Colonic mucosa (tissue), 4 donors: ENCODE data around the gene DMD. TPM values are rescaled to one million over a fixed set of nuclear protein-coding genes. Genes with fewer than 3 reads are reported as not detected.

Source experiments
- DNase-seq: peaks from one replicate; pipeline ENCODE4 v3.0.0-alpha.2; 2020
- H3K27ac ChIP-seq: fragments of 200-600 bp; one replicate; pipeline ENCODE4 v1.8.0; 2021
- H3K27me3 ChIP-seq: fragments of 200-600 bp; one replicate; pipeline ENCODE4 v1.8.0; 2021
- H3K36me3 ChIP-seq: fragments of 200-600 bp; one replicate; pipeline ENCODE4 v1.8.0; 2021
- H3K4me1 ChIP-seq: fragments of 200-600 bp; one replicate; pipeline ENCODE4 v1.8.0; 2021; ENCODE audit warnings: mild to moderate bottlenecking
- H3K4me3 ChIP-seq: fragments of 200-600 bp; one replicate; pipeline ENCODE4 v1.8.0; 2021
- H3K9ac ChIP-seq, 2 donors: one replicate each; pipeline ENCODE4 v1.7.0; 2013; ENCODE audit warnings: control low read depth in 2 of 2, low read depth in 2 of 2, low read length in 2 of 2
- H3K9me3 ChIP-seq: fragments of 200-600 bp; one replicate; pipeline ENCODE4 v1.8.0; 2021
- CTCF ChIP-seq: fragments of 200-600 bp; IDR thresholded peaks from one replicate; pipeline ENCODE4 v1.8.0; 2022; ENCODE audit warnings: antibody characterized with exemption, mild to moderate bottlenecking
- intact Hi-C: fragments of 100-400 bp; cut with DNase I; formaldehyde crosslinking; loops from one replicate; pipeline ENCODE4 v1.14.1; 2022
- total RNA-seq, 2 donors: library from RNA; stranded (reverse); fragmentation: NEBNext Ultra II Directional in 1 of 2; extraction: Animal tissue kit (Norgen Biotek cat#: 25700) in 1 of 2; gene quantifications; one replicate each; pipeline ENCODE4 v1.2.1, GENCODE V29; 2021
- donor health status: healthy.
- donor health status: DM: no; HTN: no; CAD: no.
- donor health status: DM: no; HTN: no; CAD: no.

DMD gene
- total RNA-seq, 2 donors from 2014 or later: 7.3 to 24.5 TPM

DNA sequence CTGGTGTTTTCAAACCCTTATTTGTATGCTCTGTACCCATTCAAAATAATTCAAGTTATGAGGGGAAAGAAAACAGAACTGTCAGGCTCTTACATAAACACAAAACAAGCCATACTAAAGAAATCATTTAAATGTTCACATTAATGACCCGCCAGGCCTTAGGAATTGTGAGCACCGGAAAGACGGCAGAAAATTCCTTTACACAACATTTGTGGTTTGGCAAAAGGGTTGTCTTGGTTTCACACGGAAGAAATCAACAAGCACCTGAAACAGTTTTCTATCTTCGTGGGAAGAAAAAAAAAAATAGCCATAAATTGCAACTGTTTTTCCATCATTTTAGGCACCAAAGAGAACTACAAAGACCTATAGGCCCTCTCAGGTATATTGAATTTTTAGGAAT, 1951.0 kb downstream of the DMD start:
- Histone ChIP-seq H3K27me3 (no peaks in the 10 kb centered on the region), H3K9me3 (no peaks in the 10 kb centered on the region), H3K4me3 (no peak overlapping the region), H3K4me1 (no peaks in the 10 kb centered on the region), H3K36me3 (no peaks in the 10 kb centered on the region), H3K9ac (no peak overlapping the region), H3K27ac (no peak overlapping the region)
- intact Hi-C loops: no loop called here
- TF ChIP-seq CTCF: no peak
- DNase-seq: no peak

DNA sequence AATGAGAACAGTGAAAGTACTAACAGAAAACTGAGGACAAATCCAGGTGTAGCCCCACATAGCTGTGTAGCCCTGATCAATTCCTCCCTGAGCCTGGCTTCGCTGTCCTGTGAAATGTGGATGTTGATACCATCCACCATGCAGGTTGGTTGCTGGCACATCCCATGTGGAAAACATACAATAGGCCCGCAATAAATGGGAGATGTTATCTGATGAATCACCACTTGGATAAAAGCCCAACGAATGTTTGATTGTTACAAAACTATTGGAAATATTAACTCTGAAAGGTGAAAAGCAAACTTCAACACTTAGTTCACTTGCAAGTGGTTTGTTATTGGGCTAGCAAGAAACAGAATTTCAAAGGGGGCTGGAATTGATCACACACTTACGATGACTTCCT, 1953.2 kb downstream of the DMD start:
- intact Hi-C loops: no loop called here
- TF ChIP-seq CTCF: no peak

DNA sequence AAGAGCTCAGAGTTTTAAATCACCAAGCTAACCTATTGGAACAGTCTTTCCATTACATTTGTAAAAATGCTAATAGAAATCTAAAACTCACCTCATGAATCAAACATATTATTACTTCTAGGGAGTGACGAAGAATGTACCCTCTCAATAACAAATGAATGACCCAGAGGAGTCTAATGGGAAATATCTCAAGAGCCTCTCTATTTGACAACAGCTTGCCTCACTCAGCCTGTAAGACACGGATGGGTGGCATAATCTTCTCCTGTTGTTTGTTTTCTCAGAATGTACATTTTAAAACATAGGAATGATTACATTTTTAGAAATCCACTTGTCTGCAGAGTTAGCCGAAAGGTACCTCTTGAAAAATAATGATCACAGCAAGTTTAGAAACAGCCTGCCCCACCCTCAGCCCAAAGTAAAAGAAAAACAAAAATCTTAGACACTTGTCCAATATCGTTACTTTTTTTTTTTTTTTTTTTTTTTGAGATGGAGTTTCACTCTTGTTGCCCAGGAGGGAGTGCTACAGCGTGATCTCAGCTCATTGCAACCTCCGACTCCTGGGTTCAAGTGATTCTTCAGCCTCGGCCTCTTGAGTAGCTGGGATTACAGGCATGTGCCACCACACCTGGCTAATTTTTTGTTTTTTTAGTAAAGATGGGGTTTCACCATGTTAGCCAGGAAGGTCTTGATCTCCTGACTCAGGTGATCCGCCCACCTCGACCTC, 1955.9 kb downstream of the DMD start:
- H3K9ac ChIP-seq: no peak overlapping the region
- DNase-seq: no peak
- H3K9me3 ChIP-seq: no peaks in the 10 kb centered on the region
- no peak overlapping the region for H3K4me3 ChIP-seq
- H3K36me3 ChIP-seq: no peaks in the 10 kb centered on the region
- no peak for TF ChIP-seq CTCF
- intact Hi-C loops: no loop called here
- H3K27ac ChIP-seq: no peak overlapping the region
- H3K4me1 ChIP-seq: no peaks in the 10 kb centered on the region
- H3K27me3 ChIP-seq: no peaks in the 10 kb centered on the region

More for the DNA sequence above, 1953.2 kb downstream of the DMD start:
- H3K4me3 ChIP-seq: no peak overlapping the region
- H3K9ac ChIP-seq: no peak overlapping the region
- no peak for DNase-seq
- H3K27me3 ChIP-seq: no peaks in the 10 kb centered on the region
- no peaks in the 10 kb centered on the region for H3K4me1 ChIP-seq
- no peak overlapping the region for H3K27ac ChIP-seq
- no peaks in the 10 kb centered on the region for H3K9me3 ChIP-seq
- H3K36me3 ChIP-seq: no peaks in the 10 kb centered on the region

- Histone ChIP-seq H3K27ac (no peak overlapping the region), H3K4me3 (no peak overlapping the region), H3K4me1 (no peaks in the 10 kb centered on the region), H3K9me3 (no peaks in the 10 kb centered on the region), H3K27me3 (no peaks in the 10 kb centered on the region), H3K9ac (no peak overlapping the region), H3K36me3 (no peaks in the 10 kb centered on the region)
- TF ChIP-seq CTCF: no peak
- no peak for DNase-seq
- intact Hi-C loops: no loop called here
Measured at GRCh38 chrX:31252133-31252532, 1959.2 kb downstream of the DMD start.

- Histone ChIP-seq H3K4me3 (no peak overlapping the region), H3K4me1 (no peaks in the 10 kb centered on the region), H3K9me3 (no peaks in the 10 kb centered on the region), H3K9ac (no peak overlapping the region), H3K27ac (no peak overlapping the region), H3K36me3 (no peaks in the 10 kb centered on the region), H3K27me3 (no peaks in the 10 kb centered on the region)
- DNase-seq: no peak
- no peak for TF ChIP-seq CTCF
- intact Hi-C loops: no loop called here
Measured at GRCh38 chrX:31251336-31251735, 1960.0 kb downstream of the DMD start.
